HG02642 (cell line): ENCODE results near the gene BCAS4.

Experiments
- ATAC-seq: cut with Tn5 transposase; IDR thresholded peaks from one replicate; pipeline ENCODE4 v1.9.1; 2021; ENCODE audit warnings: mild to moderate bottlenecking; ENCODE audit not compliant: unreplicated experiment, poor library complexity

BCAS4 gene

GRCh38 chr20:50848846-50849673 is 54.2 kb downstream of the BCAS4 start:
- peak; percentile 28 for ATAC-seq

- no peak for ATAC-seq
These were observed 55.9 kb downstream of the BCAS4 start for GRCh38 chr20:50850721-50851286.

GRCh38 chr20:50852085-50852484 is 57.2 kb downstream of the BCAS4 start:
- ATAC-seq: no peak

- ATAC-seq: no peak
These were observed 59.8 kb downstream of the BCAS4 start for GRCh38 chr20:50854506-50855249.

- no peak for ATAC-seq
These were observed 60.9 kb downstream of the BCAS4 start for GRCh38 chr20:50855498-50856474.

GRCh38 chr20:50856475-50857041 is 61.7 kb downstream of the BCAS4 start:
- ATAC-seq: no peak

- no peak for ATAC-seq
These were observed 62.5 kb downstream of the BCAS4 start for GRCh38 chr20:50857348-50857747.

- ATAC-seq: no peak
These were observed 63.7 kb downstream of the BCAS4 start for GRCh38 chr20:50858525-50858924.

- ATAC-seq: no peak
These were observed 64.3 kb downstream of the BCAS4 start for GRCh38 chr20:50859161-50859560.

- no peak for ATAC-seq
These were observed 66.2 kb downstream of the BCAS4 start for GRCh38 chr20:50861012-50861411.

- ATAC-seq: no peak
These were observed 67.7 kb downstream of the BCAS4 start for GRCh38 chr20:50862546-50862945.

GRCh38 chr20:50865114-50865513 is 70.3 kb downstream of the BCAS4 start:
- ATAC-seq: no peak

GRCh38 chr20:50865591-50865990 is 70.7 kb downstream of the BCAS4 start:
- ATAC-seq: no peak

- ATAC-seq: no peak
These were observed 71.3 kb downstream of the BCAS4 start for GRCh38 chr20:50866036-50866685.

GRCh38 chr20:50866831-50867230 is 72.0 kb downstream of the BCAS4 start:
- ATAC-seq: no peak

- no peak for ATAC-seq
These were observed 72.9 kb downstream of the BCAS4 start for GRCh38 chr20:50867805-50868204.

GRCh38 chr20:50868509-50869495 is 73.9 kb downstream of the BCAS4 start:
- ATAC-seq: no peak

GRCh38 chr20:50870561-50871161 is 75.8 kb downstream of the BCAS4 start:
- no peak for ATAC-seq
